ENCODE data around the gene ZNF677.
"Not testable (repeated sequence)": the region's sequence is repeated elsewhere in the genome, so short reads cannot be mapped to it uniquely, and the experiment has no call there.

ZNF677 gene

GRCh38 chr19:53272044-53272443 lies 17.4 kb upstream of the ZNF677 start:
- no CpG with 5 or more reads among the region's 9 CpGs for WGBS, 2 donors (ENCODE audit: extremely low coverage in 2 of 2, insufficient read length in 2 of 2, insufficient replicate concordance in 1 of 2)
- Histone ChIP-seq H3K36me3 (replicated peaks in 1 of 2; ENCODE audit: control insufficient read depth in 2 of 2, insufficient read depth in 2 of 2, low read length in 2 of 2) (no peaks in the 10 kb centered on the region), H3K14ac (ENCODE audit: low read length) (no peak overlapping the region), H4K8ac (ENCODE audit: low read depth, low read length) (no peak overlapping the region), H3K23ac (ENCODE audit: low read depth, low read length, poor library complexity) (no peak overlapping the region), H2BK15ac (ENCODE audit: low read length) (no peak overlapping the region), H3K27me3 (ENCODE audit: control insufficient read depth in 3 of 3, insufficient read depth in 3 of 3, low read depth in 1 of 3, low read length in 3 of 3) (no peaks in the 10 kb centered on the region), H3K9ac (ENCODE audit: low read depth, low read length, poor library complexity) (no peak overlapping the region), H2AK5ac (ENCODE audit: low read depth, low read length) (no peak overlapping the region), H3K27ac (replicated peaks; ENCODE audit: low read length) (no peak overlapping the region), H3K4ac (ENCODE audit: low read length) (no peak overlapping the region), H3K4me2 (ENCODE audit: insufficient read depth, low read length, poor library complexity, severe bottlenecking) (no peak overlapping the region), H2BK120ac (ENCODE audit: low read depth, low read length) (no peak overlapping the region), H3K4me3 (ENCODE audit: low read length in 2 of 2) (no peak overlapping the region), H2BK12ac (ENCODE audit: low read length) (no peak overlapping the region), H3K79me1 (ENCODE audit: low read depth, low read length) (no peaks in the 10 kb centered on the region), H3K18ac (ENCODE audit: low read length) (no peak overlapping the region), H3K4me1 (ENCODE audit: control insufficient read depth in 2 of 2, insufficient read depth in 1 of 2, low read depth in 1 of 2, low read length in 2 of 2) (no peaks in the 10 kb centered on the region), H3K9me3 (replicated peaks in 1 of 2; ENCODE audit: control insufficient read depth in 2 of 2, insufficient read depth in 1 of 2, low read depth in 1 of 2, low read length in 2 of 2) (peaks cover 5 to 8% of the 10 kb centered on the region in 2 donors), H4K91ac (ENCODE audit: low read depth, low read length, poor library complexity) (no peak overlapping the region), H2AFZ (ENCODE audit: low read length) (no peak overlapping the region), H2BK5ac (ENCODE audit: low read length) (no peak overlapping the region)
- no peak for DNase-seq (ENCODE audit: low spot score)

- not testable (repeated sequence) for DNase-seq (ENCODE audit: low spot score); H3K4ac ChIP-seq (ENCODE audit: low read length); H4K8ac ChIP-seq (ENCODE audit: low read depth, low read length); H3K4me2 ChIP-seq (ENCODE audit: insufficient read depth, low read length, poor library complexity, severe bottlenecking); H3K27ac ChIP-seq (replicated peaks; ENCODE audit: low read length); H3K18ac ChIP-seq (ENCODE audit: low read length); H2BK12ac ChIP-seq (ENCODE audit: low read length); H2BK120ac ChIP-seq (ENCODE audit: low read depth, low read length); H4K91ac ChIP-seq (ENCODE audit: low read depth, low read length, poor library complexity); H3K4me1 ChIP-seq (ENCODE audit: control insufficient read depth in 2 of 2, insufficient read depth in 1 of 2, low read depth in 1 of 2, low read length in 2 of 2); H2AFZ ChIP-seq (ENCODE audit: low read length); H3K36me3 ChIP-seq (replicated peaks in 1 of 2; ENCODE audit: control insufficient read depth in 2 of 2, insufficient read depth in 2 of 2, low read length in 2 of 2); H3K79me1 ChIP-seq (ENCODE audit: low read depth, low read length); H3K4me3 ChIP-seq (ENCODE audit: low read length in 2 of 2); H3K9ac ChIP-seq (ENCODE audit: low read depth, low read length, poor library complexity); H2AK5ac ChIP-seq (ENCODE audit: low read depth, low read length); H2BK5ac ChIP-seq (ENCODE audit: low read length); H2BK15ac ChIP-seq (ENCODE audit: low read length); H3K23ac ChIP-seq (ENCODE audit: low read depth, low read length, poor library complexity); H3K9me3 ChIP-seq (replicated peaks in 1 of 2; ENCODE audit: control insufficient read depth in 2 of 2, insufficient read depth in 1 of 2, low read depth in 1 of 2, low read length in 2 of 2); H3K27me3 ChIP-seq (ENCODE audit: control insufficient read depth in 3 of 3, insufficient read depth in 3 of 3, low read depth in 1 of 3, low read length in 3 of 3); H3K14ac ChIP-seq (ENCODE audit: low read length)
- WGBS, 2 donors (ENCODE audit: extremely low coverage in 2 of 2, insufficient read length in 2 of 2, insufficient replicate concordance in 1 of 2), result no CpG with 5 or more reads among the region's 27 CpGs
Observed at GRCh38 chr19:53269861-53270260, 15.2 kb upstream of the ZNF677 start.

GRCh38 chr19:53267623-53268022 lies 12.9 kb upstream of the ZNF677 start, which contains the start of gene VN1R4:
VN1R4 (minus strand) TSS chr19:53267723; CDS start chr19:53267665, 58 bp downstream.
- no CpG with 5 or more reads among the region's 5 CpGs for WGBS, 2 donors (ENCODE audit: extremely low coverage in 2 of 2, insufficient read length in 2 of 2, insufficient replicate concordance in 1 of 2)
- not testable (repeated sequence) for H3K9ac ChIP-seq (ENCODE audit: low read depth, low read length, poor library complexity); H3K4me1 ChIP-seq (ENCODE audit: control insufficient read depth in 2 of 2, insufficient read depth in 1 of 2, low read depth in 1 of 2, low read length in 2 of 2); H2BK5ac ChIP-seq (ENCODE audit: low read length); H3K4me2 ChIP-seq (ENCODE audit: insufficient read depth, low read length, poor library complexity, severe bottlenecking); H2BK12ac ChIP-seq (ENCODE audit: low read length); H3K18ac ChIP-seq (ENCODE audit: low read length); H2BK120ac ChIP-seq (ENCODE audit: low read depth, low read length); H3K36me3 ChIP-seq (replicated peaks in 1 of 2; ENCODE audit: control insufficient read depth in 2 of 2, insufficient read depth in 2 of 2, low read length in 2 of 2); H4K91ac ChIP-seq (ENCODE audit: low read depth, low read length, poor library complexity); H3K79me1 ChIP-seq (ENCODE audit: low read depth, low read length); H3K9me3 ChIP-seq (replicated peaks in 1 of 2; ENCODE audit: control insufficient read depth in 2 of 2, insufficient read depth in 1 of 2, low read depth in 1 of 2, low read length in 2 of 2); H3K4ac ChIP-seq (ENCODE audit: low read length); H3K27me3 ChIP-seq (ENCODE audit: control insufficient read depth in 3 of 3, insufficient read depth in 3 of 3, low read depth in 1 of 3, low read length in 3 of 3); H2BK15ac ChIP-seq (ENCODE audit: low read length); H2AK5ac ChIP-seq (ENCODE audit: low read depth, low read length); H3K4me3 ChIP-seq (ENCODE audit: low read length in 2 of 2); DNase-seq (ENCODE audit: low spot score); H3K27ac ChIP-seq (replicated peaks; ENCODE audit: low read length); H2AFZ ChIP-seq (ENCODE audit: low read length); H3K14ac ChIP-seq (ENCODE audit: low read length); H3K23ac ChIP-seq (ENCODE audit: low read depth, low read length, poor library complexity); H4K8ac ChIP-seq (ENCODE audit: low read depth, low read length)

GRCh38 chr19:53257715-53258342 lies 3.2 kb upstream of the ZNF677 start, which contains the start of gene VN1R2:
VN1R2 (plus strand) TSS chr19:53258292; CDS start chr19:53258376, 84 bp downstream.
- not testable (repeated sequence) for H2BK5ac ChIP-seq (ENCODE audit: low read length); H3K14ac ChIP-seq (ENCODE audit: low read length); H3K36me3 ChIP-seq (replicated peaks in 1 of 2; ENCODE audit: control insufficient read depth in 2 of 2, insufficient read depth in 2 of 2, low read length in 2 of 2); H3K27ac ChIP-seq (replicated peaks; ENCODE audit: low read length); DNase-seq (ENCODE audit: low spot score); H3K18ac ChIP-seq (ENCODE audit: low read length); H2AK5ac ChIP-seq (ENCODE audit: low read depth, low read length); H3K9ac ChIP-seq (ENCODE audit: low read depth, low read length, poor library complexity); H2BK120ac ChIP-seq (ENCODE audit: low read depth, low read length); H2BK15ac ChIP-seq (ENCODE audit: low read length); H3K23ac ChIP-seq (ENCODE audit: low read depth, low read length, poor library complexity); H3K4me1 ChIP-seq (ENCODE audit: control insufficient read depth in 2 of 2, insufficient read depth in 1 of 2, low read depth in 1 of 2, low read length in 2 of 2); H4K91ac ChIP-seq (ENCODE audit: low read depth, low read length, poor library complexity); H3K4ac ChIP-seq (ENCODE audit: low read length); H3K4me3 ChIP-seq (ENCODE audit: low read length in 2 of 2); H2AFZ ChIP-seq (ENCODE audit: low read length); H4K8ac ChIP-seq (ENCODE audit: low read depth, low read length); H3K79me1 ChIP-seq (ENCODE audit: low read depth, low read length); H2BK12ac ChIP-seq (ENCODE audit: low read length); H3K27me3 ChIP-seq (ENCODE audit: control insufficient read depth in 3 of 3, insufficient read depth in 3 of 3, low read depth in 1 of 3, low read length in 3 of 3); H3K4me2 ChIP-seq (ENCODE audit: insufficient read depth, low read length, poor library complexity, severe bottlenecking)
- no CpG with 5 or more reads among the region's 14 CpGs for WGBS, 2 donors (ENCODE audit: extremely low coverage in 2 of 2, insufficient read length in 2 of 2, insufficient replicate concordance in 1 of 2)
- H3K9me3 ChIP-seq (replicated peaks in 1 of 2; ENCODE audit: control insufficient read depth in 2 of 2, insufficient read depth in 1 of 2, low read depth in 1 of 2, low read length in 2 of 2), result peaks cover 4 to 28% of the 10 kb centered on the region in 2 donors
